ENCODE measurements around the gene STK24. TPM values are rescaled to one million over a fixed set of nuclear protein-coding genes. Genes with fewer than 3 reads are reported as not detected.

The STK24 gene
- total and polyA plus RNA-seq, 7 donors = 27.2 to 58.1 (median 34.3) TPM

DNA sequence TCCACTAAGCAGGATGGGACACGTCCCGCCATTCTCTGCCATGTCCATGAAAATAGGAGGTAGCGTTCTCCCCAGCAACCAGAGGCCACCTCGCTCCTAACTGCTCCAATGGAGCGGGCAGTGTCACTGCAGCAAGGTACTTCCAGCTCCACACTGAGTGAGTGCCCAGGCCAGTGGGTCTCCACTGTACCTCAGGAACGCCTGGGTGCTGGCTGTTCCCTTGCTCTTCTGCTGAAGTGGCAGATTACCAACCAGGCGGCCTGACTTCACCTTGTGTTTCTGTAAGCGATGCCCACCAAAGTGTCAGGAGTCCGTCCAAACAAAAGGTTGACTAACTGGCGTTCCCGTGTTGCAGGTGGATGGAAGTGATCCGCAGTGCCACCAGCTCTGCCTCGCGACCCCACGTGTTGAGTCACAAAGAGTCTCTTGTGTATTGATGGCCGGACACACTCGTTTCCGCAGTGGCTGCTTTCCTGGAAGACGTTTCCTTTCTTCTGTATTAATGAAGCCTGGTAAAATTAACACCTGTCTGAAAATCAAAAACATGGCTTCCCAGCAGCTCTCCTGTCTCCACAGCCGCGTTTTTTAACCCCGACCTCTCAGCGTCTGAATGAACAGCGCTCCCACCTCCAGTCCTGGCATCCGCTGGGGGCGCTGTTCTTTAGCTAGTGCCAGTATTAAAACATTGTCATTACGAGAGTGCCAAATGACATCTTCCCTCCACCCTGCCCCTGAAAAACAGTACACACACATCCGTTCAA lies 128.8 kb downstream of the STK24 start:
- peak in 1 of 2 donors; percentile 67 for DNase-seq
- intact Hi-C loops (cut with DNase I) = loop anchor here (5.0 to 10.0 kb wide), 4 partner anchors 129 to 397 kb away; partner anchors contain the start of gene STK24 (in 1 of the 2)
- Histone ChIP-seq H3K4me3 (no peak overlapping the region), H3K27ac (no peak overlapping the region), H3K4me1 (peaks cover 22% of the 10 kb centered on the region), H3K9me3 (no peaks in the 10 kb centered on the region), H3K36me3 (ENCODE audit: insufficient read depth in 1 of 2, low read depth in 1 of 2) (peaks cover 0 to 40% of the 10 kb centered on the region in 2 donors), H3K27me3 (ENCODE audit: insufficient read depth in 3 of 3, low read length in 2 of 3) (no peaks in the 10 kb centered on the region)
- 49 to 68% (median 67%) methylated on average over 28 of the region's 28 CpGs for WGBS, 3 donors
- TF ChIP-seq, protein P1, sequence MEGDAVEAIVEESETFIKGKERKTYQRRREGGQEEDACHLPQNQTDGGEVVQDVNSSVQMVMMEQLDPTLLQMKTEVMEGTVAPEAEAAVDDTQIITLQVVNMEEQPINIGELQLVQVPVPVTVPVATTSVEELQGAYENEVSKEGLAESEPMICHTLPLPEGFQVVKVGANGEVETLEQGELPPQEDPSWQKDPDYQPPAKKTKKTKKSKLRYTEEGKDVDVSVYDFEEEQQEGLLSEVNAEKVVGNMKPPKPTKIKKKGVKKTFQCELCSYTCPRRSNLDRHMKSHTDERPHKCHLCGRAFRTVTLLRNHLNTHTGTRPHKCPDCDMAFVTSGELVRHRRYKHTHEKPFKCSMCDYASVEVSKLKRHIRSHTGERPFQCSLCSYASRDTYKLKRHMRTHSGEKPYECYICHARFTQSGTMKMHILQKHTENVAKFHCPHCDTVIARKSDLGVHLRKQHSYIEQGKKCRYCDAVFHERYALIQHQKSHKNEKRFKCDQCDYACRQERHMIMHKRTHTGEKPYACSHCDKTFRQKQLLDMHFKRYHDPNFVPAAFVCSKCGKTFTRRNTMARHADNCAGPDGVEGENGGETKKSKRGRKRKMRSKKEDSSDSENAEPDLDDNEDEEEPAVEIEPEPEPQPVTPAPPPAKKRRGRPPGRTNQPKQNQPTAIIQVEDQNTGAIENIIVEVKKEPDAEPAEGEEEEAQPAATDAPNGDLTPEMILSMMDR (IDR thresholded peaks at IDR 0.05) = no peak
- peak in 1 of 4 donors; percentile 33 for ATAC-seq

DNA sequence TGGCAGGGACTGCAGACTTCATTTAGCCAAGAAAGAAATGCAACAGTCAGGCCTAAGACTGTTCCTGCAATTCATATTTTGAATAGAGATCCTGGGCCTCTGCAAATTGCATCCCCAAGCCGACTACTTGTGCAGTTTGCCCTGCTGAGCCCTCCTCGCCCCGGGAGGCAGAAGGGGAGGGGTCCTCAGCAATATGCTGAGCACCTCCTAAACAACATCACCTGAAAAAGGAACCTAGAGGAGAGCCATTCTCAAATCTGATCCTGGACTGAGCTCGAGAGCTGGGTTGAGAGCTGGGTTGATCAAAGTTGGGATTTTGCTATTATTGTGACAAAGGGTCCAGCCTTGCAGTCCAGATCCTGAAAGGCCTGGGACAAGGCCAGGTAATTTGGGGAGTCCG lies 129.8 kb downstream of the STK24 start:
- Histone ChIP-seq H3K4me3 (no peak overlapping the region), H3K27me3 (ENCODE audit: insufficient read depth in 3 of 3, low read length in 2 of 3) (no peaks in the 10 kb centered on the region), H3K36me3 (ENCODE audit: insufficient read depth in 1 of 2, low read depth in 1 of 2) (peaks cover 0 to 31% of the 10 kb centered on the region in 2 donors), H3K4me1 (peaks cover 22% of the 10 kb centered on the region), H3K27ac (no peak overlapping the region), H3K9me3 (no peaks in the 10 kb centered on the region)
- ATAC-seq (no peak), DNase-seq (no peak)
- intact Hi-C loops (cut with DNase I) = loop anchor here (5.0 to 10.0 kb wide), 4 partner anchors 130 to 398 kb away; partner anchors contain the start of gene STK24 (in 1 of the 2)
- TF ChIP-seq, protein P1 (IDR thresholded peaks at IDR 0.05) = no peak
- WGBS, 3 donors = 87 to 91% (median 89%) methylated on average over 5 of the region's 5 CpGs

DNA sequence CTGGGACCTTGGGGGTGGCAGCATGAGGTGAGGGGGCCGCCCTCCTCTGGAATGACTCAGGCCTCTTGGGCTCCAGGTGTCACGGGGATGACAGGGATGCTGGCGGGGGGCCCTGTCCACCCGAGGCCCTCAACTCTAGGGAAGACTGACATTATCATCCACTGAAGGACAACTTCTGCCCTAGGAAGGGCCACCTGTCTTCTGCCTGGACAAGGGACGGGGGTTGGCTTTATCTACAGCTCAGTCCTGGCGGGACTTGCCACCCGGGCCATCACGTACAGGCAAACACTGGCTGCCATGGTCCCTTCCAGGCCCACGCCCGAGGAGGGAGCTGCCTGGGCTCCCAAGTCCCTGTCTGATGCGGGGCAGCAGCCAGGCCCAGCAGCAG lies 130.7 kb downstream of the STK24 start:
- ATAC-seq (no peak), DNase-seq (no peak)
- WGBS, 3 donors = 84 to 94% (median 85%) methylated on average over 11 of the region's 11 CpGs
- intact Hi-C loops (cut with DNase I) = loop anchor here (5.0 to 10.0 kb wide), 4 partner anchors 131 to 399 kb away; partner anchors contain the start of gene STK24 (in 1 of the 2)
- H3K27me3 ChIP-seq (ENCODE audit: insufficient read depth in 3 of 3, low read length in 2 of 3) = no peaks in the 10 kb centered on the region
- peaks cover 20% of the 10 kb centered on the region for H3K4me1 ChIP-seq
- H3K4me3 ChIP-seq = no peak overlapping the region
- no peaks in the 10 kb centered on the region for H3K9me3 ChIP-seq
- peaks cover 0 to 30% of the 10 kb centered on the region in 2 donors for H3K36me3 ChIP-seq (ENCODE audit: insufficient read depth in 1 of 2, low read depth in 1 of 2)
- TF ChIP-seq, protein P1 (IDR thresholded peaks at IDR 0.05) = no peak
- no peak overlapping the region for H3K27ac ChIP-seq

DNA sequence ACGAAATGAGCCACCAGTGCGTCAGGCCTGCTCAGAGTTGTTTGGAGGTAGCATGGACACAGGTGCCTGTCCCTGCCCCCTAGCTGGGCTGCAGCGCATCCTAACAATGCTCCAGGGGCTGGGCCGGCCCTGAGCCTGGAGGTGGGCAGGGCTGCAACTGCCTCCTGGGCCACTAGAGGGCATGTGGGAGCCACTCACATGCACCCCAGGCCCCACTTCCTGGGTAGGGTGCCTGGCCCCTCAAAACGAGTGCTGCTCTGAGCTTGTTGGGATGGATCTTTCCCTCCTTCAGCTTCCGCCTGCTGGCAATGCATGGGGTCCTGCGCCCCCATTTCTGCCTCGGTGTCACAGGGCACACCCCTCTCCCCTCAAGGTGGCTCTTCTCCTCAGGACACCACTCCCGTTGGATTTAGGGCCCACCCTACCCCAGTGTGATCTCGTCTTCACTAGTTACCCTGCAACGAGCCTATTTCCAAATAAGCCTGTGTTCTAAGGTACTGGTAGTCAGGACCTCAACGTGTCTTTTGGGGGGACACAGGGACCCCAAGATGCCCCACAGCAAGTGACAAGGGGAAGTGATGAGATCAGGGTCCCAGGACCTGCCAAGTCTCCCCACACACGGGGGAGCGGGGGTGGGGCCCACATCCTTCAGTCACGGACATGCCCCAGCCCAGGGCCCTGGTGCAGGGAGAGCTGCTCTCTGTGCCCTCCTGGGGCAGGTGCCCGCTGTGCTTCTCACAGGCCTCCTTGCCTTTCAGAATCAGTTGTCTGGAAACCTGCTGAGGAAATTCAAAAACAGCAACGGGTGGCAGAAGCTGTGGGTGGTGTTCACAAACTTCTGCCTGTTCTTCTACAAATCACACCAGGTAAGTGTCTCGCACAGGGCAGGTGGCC lies 131.3 kb downstream of the STK24 start:
- intact Hi-C loops (cut with DNase I) = loop anchor here (2.0 to 10.0 kb wide), 6 partner anchors 132 to 399 kb away; partner anchors contain the start of gene STK24 (in 1 of the 2)
- Histone ChIP-seq H3K4me3 (no peak overlapping the region), H3K27ac (no peak overlapping the region), H3K4me1 (peaks cover 14% of the 10 kb centered on the region), H3K27me3 (ENCODE audit: insufficient read depth in 3 of 3, low read length in 2 of 3) (no peaks in the 10 kb centered on the region), H3K36me3 (ENCODE audit: insufficient read depth in 1 of 2, low read depth in 1 of 2) (peaks cover 0 to 30% of the 10 kb centered on the region in 2 donors), H3K9me3 (no peaks in the 10 kb centered on the region)
- ATAC-seq = peak; percentile 82 to 90 (median 88)
- DNase-seq = peak; percentile 68 to 83
- 19 to 29% (median 21%) methylated on average over 18 of the region's 18 CpGs for WGBS, 3 donors
- TF ChIP-seq, protein P1 (IDR thresholded peaks at IDR 0.05) = peak; percentile 97
